ENCODE results near the gene CCDC171.
"Not testable (repeated sequence)": the region's sequence is repeated elsewhere in the genome, so short reads cannot be mapped to it uniquely, and the experiment has no call there.

The CCDC171 gene

GRCh38 chr9:15763371-15763770 lies 210.5 kb downstream of the CCDC171 start:
- no peak for DNase-seq (ENCODE audit: low read depth)

DNA sequence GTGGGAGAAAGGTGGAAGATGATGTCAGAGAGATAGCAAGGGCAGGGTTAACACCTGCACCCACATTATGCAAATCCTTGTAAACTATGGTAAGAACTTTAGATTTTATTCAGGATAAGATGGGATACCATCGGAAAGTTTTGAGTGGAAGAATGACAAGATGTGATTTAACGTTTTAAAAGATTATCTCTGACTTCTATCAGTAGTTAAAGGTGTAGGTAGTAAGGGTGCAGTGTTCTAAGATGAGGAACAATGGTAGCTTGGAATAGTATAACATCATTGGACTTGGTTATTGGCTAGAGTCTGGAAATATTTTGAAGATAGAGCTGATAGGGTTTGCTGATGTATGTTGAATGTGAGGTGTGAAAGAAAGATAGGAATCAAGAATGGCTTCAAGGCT lies 211.3 kb downstream of the CCDC171 start:
- no peak for DNase-seq (ENCODE audit: low read depth)

- no peak for DNase-seq (ENCODE audit: low read depth)
These were observed 216.7 kb downstream of the CCDC171 start for GRCh38 chr9:15769547-15769946.

GRCh38 chr9:15778861-15779260 lies 226.0 kb downstream of the CCDC171 start:
- no peak for DNase-seq (ENCODE audit: low read depth)

- no peak for DNase-seq (ENCODE audit: low read depth)
These were observed 229.3 kb downstream of the CCDC171 start for GRCh38 chr9:15782106-15782505.

- DNase-seq (ENCODE audit: low read depth), result no peak
These were observed 232.7 kb downstream of the CCDC171 start for GRCh38 chr9:15785584-15785983.

GRCh38 chr9:15786616-15787015 lies 233.8 kb downstream of the CCDC171 start:
- DNase-seq (ENCODE audit: low read depth), result no peak

DNA sequence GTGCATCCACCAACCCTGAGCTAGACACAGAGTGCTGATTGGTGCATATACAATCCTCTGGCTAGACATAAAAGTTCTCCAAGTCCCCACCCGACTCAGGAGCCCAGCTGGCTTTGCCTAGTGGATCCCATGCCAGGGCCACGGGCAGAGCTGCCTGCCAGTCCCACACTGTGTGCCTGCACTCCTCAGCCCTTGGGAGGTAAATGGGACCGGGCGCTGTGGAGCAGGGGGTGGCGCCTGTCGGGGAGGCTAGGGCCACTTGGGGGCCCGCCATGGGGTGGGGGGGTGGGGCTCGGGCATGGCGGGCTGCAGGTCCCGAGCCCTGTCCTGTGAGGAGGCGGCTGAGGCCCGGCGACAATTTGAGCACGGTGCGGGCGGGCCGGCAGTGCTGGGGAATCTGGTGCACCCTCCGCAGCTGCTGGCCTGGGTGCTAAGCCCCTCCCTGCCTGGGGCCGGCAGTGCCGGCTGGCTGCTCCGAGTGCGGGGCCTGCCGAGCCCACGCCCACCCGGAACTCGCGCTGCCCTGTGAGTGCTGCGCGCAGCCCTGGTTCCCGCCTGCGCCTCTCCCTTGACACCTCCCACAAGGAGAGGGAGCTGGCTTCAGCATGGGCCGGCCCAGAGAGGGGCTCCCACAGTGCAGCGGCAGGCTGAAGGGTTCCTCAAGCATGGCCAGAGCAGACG lies 257.5 kb downstream of the CCDC171 start:
- DNase-seq (ENCODE audit: low read depth), result not testable (repeated sequence)

- no peak for DNase-seq (ENCODE audit: low read depth)
These were observed 260.2 kb downstream of the CCDC171 start for GRCh38 chr9:15813076-15813475.

GRCh38 chr9:15824310-15824709 lies 271.5 kb downstream of the CCDC171 start:
- no peak for DNase-seq (ENCODE audit: low read depth)

DNA sequence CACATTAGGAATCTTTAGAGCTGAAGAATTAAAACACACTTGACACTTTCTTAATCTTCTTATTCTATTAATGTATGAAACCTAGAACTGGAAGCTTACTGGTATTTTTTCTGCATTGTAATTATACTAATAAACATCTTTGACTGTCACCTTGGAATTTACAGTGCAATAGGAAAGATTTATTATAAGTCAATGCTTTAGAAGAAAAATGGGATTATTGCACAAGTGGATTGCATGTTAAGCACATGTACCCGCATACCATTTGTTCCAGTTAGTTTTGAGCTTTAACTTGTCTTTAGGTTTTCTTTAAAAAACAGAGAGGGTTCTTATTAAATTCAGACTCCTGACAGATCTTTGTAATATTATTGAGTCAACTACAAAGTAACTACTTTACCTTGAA lies 278.5 kb downstream of the CCDC171 start:
- no peak for DNase-seq (ENCODE audit: low read depth)

DNA sequence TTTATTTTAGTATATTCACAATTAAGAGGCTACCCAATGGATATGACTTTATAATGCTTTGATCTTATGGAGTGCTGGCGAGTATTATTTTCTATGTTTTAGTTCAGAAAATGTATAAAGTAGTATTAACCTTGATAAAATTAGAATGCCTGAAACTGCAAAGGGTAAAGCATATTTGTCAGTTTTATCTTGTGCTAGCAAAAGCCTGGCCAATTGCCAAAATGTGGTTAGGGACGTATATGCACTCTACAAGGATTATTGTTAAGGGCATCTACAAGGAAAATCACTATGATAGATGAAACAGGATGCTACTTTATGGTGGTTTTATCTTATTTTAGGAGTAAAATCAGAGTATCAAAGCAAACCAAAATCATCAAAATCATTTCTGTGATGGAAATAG lies 281.7 kb downstream of the CCDC171 start:
- DNase-seq (ENCODE audit: low read depth), result no peak

DNA sequence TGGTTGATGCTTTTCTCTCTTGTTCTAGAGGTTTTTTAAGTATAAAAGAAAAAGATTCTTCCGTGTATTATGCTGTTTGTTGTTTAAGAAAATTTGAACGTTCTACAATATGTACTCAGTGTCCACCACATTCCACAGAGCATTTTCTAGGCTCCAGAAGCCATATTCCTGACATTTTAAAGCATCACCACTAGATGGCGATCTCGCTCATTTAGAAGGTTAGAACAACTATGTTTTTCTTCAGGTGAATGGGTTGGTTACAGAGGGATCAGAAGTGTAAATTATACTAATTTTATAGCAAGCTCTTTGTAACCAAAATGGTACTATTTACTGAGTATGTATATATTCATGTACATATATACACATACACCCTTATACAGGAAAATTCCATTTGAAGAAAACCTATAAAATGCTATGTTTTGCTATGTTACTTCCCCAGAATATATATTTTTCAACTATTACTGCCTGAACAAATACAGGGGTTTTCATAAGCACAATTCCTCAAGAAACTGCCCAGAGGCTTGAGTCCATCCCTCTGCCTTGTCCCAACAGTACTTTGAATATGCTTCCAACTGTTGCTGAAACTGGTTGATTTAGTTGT lies 284.3 kb downstream of the CCDC171 start:
- DNase-seq (ENCODE audit: low read depth), result no peak

DNA sequence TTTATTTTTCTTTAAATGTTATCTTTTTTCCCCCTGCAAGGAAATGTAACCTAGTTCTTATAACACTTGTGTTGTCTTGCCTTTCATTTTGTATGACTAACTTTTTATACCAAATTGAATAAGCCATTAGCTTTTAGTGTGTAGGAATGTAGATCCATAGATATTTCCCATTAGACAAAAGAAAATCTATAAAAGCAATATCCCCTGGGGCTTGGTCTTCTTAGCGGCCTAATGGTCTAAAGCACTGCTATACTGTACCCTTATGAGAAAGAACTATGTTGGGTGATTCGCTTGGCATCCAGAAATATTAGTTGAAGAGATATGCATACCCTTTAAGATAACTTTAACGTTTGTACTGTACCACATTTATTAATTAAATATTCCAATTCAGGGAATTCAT lies 289.2 kb downstream of the CCDC171 start:
- no peak for DNase-seq (ENCODE audit: low read depth)

GRCh38 chr9:15843316-15843715 lies 290.5 kb downstream of the CCDC171 start:
- no peak for DNase-seq (ENCODE audit: low read depth)

GRCh38 chr9:15843931-15844330 lies 291.1 kb downstream of the CCDC171 start:
- no peak for DNase-seq (ENCODE audit: low read depth)

DNA sequence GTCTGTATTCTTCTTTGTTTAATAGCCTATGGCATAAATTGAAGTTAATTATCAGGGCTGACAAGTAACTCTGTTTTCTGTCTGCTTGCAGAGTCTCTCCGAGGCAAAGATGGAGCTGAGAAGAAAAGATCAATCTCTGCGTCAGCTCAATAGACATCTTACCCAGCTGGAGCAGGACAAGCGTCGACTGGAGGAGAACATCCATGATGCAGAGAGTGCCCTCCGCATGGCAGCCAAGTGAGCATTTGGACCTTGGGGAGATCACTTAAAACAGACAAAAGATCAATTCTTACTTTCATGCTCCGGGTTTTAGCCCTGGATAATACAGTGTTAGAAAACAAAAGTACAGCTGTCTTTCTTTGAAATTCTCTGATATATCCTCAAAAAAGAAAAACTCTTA lies 293.8 kb downstream of the CCDC171 start:
- no peak for DNase-seq (ENCODE audit: low read depth)

DNA sequence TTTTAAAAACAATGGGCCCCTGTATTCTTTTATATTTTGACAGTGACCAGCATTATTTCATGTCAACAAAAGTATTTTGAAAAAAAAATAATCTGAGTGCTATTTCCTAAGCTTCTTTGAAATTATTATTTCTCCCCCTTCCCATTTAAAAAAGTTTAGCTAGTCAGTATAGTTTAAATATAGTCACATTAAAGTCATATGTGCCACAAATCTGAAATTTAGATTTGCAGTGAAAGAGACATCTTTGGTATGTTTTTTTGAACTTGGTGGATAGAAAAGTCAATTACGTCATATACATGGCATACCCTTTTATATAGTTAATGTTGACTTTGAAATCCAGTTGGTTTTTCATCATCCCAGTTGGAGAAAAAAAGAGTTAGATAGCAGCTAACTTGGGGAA lies 297.0 kb downstream of the CCDC171 start:
- DNase-seq (ENCODE audit: low read depth), result no peak

- DNase-seq (ENCODE audit: low read depth), result no peak
These were observed 298.9 kb downstream of the CCDC171 start for GRCh38 chr9:15851766-15852165.

GRCh38 chr9:15856591-15856990 lies 303.7 kb downstream of the CCDC171 start:
- DNase-seq (ENCODE audit: low read depth), result no peak

GRCh38 chr9:15867334-15867733 lies 314.5 kb downstream of the CCDC171 start:
- no peak for DNase-seq (ENCODE audit: low read depth)

GRCh38 chr9:15867988-15868387 lies 315.1 kb downstream of the CCDC171 start:
- no peak for DNase-seq (ENCODE audit: low read depth)

DNA sequence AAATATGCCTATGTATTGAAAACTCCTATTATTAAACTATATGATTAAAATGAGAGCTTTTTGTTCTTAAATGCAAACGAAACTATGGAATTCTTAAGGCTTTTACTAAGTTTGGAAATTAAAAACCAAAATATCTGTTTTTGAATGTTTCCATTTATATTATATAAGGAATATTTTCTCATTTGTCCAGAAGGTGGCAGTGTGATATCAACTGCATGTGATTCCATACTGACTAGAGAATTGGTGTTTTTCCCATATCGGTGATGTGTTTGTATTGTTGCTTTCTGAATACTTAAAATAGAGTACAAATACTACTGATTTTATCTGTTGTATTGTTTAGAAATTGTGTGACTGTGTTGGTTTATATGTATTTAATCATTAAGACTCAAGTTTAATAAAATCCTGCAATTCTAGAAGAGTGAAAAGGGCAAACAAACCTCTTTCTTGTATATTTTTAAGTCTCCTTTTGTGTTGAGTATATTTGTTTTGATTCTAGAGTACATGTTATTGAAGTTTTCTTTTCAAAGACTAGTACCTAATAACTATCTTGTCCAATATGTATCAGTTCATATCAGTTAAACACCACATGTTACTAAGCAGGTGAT lies 320.8 kb downstream of the CCDC171 start:
- DNase-seq (ENCODE audit: low read depth), result no peak

DNA sequence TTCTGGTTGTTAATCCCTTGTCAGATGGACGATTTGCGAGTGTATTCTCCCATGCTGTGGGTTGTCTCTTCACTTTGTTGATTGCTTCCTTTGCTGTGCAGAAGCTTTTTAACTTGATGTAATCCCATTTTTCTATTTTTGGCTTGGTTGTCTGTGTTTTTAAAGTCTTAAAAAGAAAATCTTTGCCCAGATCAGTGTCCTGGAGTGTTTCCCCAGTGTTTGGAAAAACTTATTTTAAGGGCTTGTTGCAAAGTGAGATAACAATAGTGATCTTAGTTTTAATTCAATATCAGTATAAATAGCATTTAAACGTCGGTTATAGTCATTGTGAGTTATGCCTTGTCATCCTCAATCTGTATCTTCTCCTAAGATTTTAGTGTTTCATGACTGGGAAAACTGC lies 329.5 kb downstream of the CCDC171 start:
- no peak for DNase-seq (ENCODE audit: low read depth)
